H1 (cell line): Measurements from ENCODE around the gene ZNF385B.

Source experiments
- BACH1 ChIP-seq: IDR thresholded peaks from 2 replicates; pipeline ENCODE4 v1.6.1; 2012; ENCODE audit warnings: low read length, improper control_type of control experiment
- EZH2 ChIP-seq: fragments of 200-600 bp; sonication (generic); IDR thresholded peaks from 2 replicates; pipeline ENCODE4 v1.7.1; 2012; ENCODE audit warnings: low read depth, mild to moderate bottlenecking, moderate library complexity, low read length, inconsistent platforms; ENCODE audit not compliant: severe bottlenecking
- GTF2F1 ChIP-seq: IDR thresholded peaks from 2 replicates; pipeline ENCODE4 v1.6.1; 2012; ENCODE audit warnings: low read depth, low read length, improper control_type of control experiment, borderline replicate concordance
- JUN ChIP-seq: IDR thresholded peaks from 2 replicates; pipeline ENCODE4 v1.6.1; 2011; ENCODE audit warnings: low read depth, mild to moderate bottlenecking, improper control_type of control experiment, low read length
- NRF1 ChIP-seq: IDR thresholded peaks from 2 replicates; pipeline ENCODE4 v1.6.1; 2011; ENCODE audit warnings: mild to moderate bottlenecking, low read depth, low read length, improper control_type of control experiment
- POLR2A ChIP-seq, 2 experiments: IDR thresholded peaks; 1 replicate in 1 of 2; 2 replicates in 1 of 2; pipeline ENCODE4 v1.6.1; 2011; ENCODE audit warnings: low read depth in 2 of 2, low read length in 2 of 2, mild to moderate bottlenecking in 2 of 2; ENCODE audit errors: control extremely low read depth in 1 of 2
- POLR2AphosphoS5 ChIP-seq: IDR thresholded peaks from 2 replicates; pipeline ENCODE4 v1.6.1; 2011; ENCODE audit warnings: low read depth, low read length
- RFX5 ChIP-seq: IDR thresholded peaks from 2 replicates; pipeline ENCODE4 v1.6.1; 2011; ENCODE audit warnings: low read depth, low read length, improper control_type of control experiment, borderline replicate concordance
- TF ChIP-seq, protein P1 (sequence below), 3 experiments: IDR thresholded peaks; 1 replicate in 2 of 3; 2 replicates in 1 of 3; pipeline versions ENCODE4 v1.5.1 to v1.6.1; 2011; ENCODE audit warnings: low read length in 3 of 3, mild to moderate bottlenecking in 3 of 3, inconsistent platforms in 2 of 3, low read depth in 1 of 3, moderate library complexity in 1 of 3; ENCODE audit not compliant: insufficient read depth in 1 of 3; ENCODE audit errors: control extremely low read depth in 1 of 3
- TF ChIP-seq, protein P2 (sequence below): IDR thresholded peaks from 2 replicates; pipeline ENCODE4 v1.6.1; 2011; ENCODE audit warnings: low read length, improper control_type of control experiment
- TF ChIP-seq, protein P3 (sequence below): IDR thresholded peaks from 2 replicates; pipeline ENCODE4 v1.6.1; 2012; ENCODE audit warnings: low read length, inconsistent platforms

DNA sequence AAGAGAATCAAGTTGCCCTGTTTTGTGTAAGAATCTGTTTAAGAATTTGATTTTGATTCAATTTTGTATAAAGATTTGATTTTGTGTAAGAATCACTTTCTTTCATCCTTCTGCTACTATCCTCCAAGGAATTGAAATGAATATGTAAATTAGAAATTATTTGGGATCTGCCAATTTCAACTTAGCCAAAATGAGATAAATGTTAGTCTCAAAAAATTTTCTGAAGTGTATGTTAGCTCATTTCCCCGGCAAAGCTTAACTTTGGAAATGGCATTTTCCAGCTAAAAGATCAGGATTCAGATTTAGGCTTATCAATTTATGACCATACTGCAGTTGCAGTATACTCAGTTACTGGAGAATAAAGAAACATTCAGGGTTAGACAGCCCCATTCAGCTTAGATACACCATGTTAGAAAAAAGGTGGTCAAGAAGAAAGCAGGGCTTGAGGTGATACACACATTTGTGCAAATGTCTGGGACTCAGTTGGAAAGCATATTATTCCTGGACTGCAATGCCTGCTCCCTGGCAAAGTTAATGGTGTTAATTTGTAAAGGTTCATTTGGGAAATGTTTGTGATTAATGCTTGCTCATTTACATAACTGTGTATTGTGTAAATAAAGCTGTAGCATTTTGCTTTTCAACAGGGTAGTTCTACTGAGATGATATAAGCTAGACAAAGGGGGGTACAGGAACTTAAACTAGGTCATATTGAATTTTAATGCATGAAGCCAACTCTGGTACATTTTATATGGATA, 349.0 kb downstream of the ZNF385B start:
- TF ChIP-seq, protein P1, sequence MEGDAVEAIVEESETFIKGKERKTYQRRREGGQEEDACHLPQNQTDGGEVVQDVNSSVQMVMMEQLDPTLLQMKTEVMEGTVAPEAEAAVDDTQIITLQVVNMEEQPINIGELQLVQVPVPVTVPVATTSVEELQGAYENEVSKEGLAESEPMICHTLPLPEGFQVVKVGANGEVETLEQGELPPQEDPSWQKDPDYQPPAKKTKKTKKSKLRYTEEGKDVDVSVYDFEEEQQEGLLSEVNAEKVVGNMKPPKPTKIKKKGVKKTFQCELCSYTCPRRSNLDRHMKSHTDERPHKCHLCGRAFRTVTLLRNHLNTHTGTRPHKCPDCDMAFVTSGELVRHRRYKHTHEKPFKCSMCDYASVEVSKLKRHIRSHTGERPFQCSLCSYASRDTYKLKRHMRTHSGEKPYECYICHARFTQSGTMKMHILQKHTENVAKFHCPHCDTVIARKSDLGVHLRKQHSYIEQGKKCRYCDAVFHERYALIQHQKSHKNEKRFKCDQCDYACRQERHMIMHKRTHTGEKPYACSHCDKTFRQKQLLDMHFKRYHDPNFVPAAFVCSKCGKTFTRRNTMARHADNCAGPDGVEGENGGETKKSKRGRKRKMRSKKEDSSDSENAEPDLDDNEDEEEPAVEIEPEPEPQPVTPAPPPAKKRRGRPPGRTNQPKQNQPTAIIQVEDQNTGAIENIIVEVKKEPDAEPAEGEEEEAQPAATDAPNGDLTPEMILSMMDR (IDR thresholded peaks at IDR 0.05; ENCODE audit: control extremely low read depth in 1 of 3, insufficient read depth in 1 of 3, low read depth in 1 of 3, low read length in 3 of 3): no peak
- TF ChIP-seq, protein P2, sequence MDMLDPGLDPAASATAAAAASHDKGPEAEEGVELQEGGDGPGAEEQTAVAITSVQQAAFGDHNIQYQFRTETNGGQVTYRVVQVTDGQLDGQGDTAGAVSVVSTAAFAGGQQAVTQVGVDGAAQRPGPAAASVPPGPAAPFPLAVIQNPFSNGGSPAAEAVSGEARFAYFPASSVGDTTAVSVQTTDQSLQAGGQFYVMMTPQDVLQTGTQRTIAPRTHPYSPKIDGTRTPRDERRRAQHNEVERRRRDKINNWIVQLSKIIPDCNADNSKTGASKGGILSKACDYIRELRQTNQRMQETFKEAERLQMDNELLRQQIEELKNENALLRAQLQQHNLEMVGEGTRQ: no peak
- TF ChIP-seq EZH2: no peak
- no peak for TF ChIP-seq NRF1
- TF ChIP-seq POLR2AphosphoS5: no peak
- no peak for TF ChIP-seq POLR2A (IDR thresholded peaks at IDR 0.05; ENCODE audit: control extremely low read depth in 1 of 2, low read depth in 2 of 2, low read length in 2 of 2)
- no peak for TF ChIP-seq JUN
- no peak for TF ChIP-seq BACH1
- TF ChIP-seq, protein P3, sequence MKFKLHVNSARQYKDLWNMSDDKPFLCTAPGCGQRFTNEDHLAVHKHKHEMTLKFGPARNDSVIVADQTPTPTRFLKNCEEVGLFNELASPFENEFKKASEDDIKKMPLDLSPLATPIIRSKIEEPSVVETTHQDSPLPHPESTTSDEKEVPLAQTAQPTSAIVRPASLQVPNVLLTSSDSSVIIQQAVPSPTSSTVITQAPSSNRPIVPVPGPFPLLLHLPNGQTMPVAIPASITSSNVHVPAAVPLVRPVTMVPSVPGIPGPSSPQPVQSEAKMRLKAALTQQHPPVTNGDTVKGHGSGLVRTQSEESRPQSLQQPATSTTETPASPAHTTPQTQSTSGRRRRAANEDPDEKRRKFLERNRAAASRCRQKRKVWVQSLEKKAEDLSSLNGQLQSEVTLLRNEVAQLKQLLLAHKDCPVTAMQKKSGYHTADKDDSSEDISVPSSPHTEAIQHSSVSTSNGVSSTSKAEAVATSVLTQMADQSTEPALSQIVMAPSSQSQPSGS: no peak
- TF ChIP-seq GTF2F1: no peak
- TF ChIP-seq RFX5: no peak
